Epithelial cell of prostate (primary cell): ENCODE measurements around the gene SLC33A1.

Experiments
- DNase-seq: peaks from one replicate; pipeline ENCODE4 v3.0.0-alpha.2; 2011; ENCODE audit warnings: low read depth, low spot score
- H3K27ac ChIP-seq: fragments of 450-650 bp; 2 replicates; pipeline ENCODE4 v1.5.1; 2017; ENCODE audit warnings: mild to moderate bottlenecking

SLC33A1 gene

GRCh38 chr3:155804323-155804722, 49.9 kb downstream of the SLC33A1 start:
- no peak overlapping the region for H3K27ac ChIP-seq
- DNase-seq, result no peak

DNA sequence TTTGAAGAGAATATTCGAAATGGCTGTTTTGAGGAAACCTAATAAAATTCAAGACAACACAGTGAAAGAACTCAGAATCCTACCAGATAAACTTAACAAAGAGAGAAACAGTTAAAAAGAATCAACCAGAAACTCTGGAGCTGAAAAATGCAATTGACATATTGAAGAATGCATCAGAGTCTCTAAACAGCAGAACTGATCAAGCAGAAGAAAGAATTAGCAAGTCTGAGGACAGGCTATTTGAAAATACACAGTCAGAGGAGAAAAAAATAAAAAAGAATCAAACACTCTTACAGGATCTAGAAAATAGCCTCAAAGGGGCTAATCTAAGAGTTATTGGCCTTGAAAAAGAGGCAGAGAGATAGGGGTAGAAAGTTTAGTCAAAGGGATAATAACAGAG, 61.7 kb downstream of the SLC33A1 start:
- no peak for DNase-seq
- no peak overlapping the region for H3K27ac ChIP-seq

GRCh38 chr3:155791190-155791589, 63.0 kb downstream of the SLC33A1 start:
- H3K27ac ChIP-seq, result peak overlapping the region; percentile 18
- no peak for DNase-seq

- no peak for DNase-seq
- H3K27ac ChIP-seq, result peak overlapping the region; percentile 18
Observed at GRCh38 chr3:155790272-155790925, 63.8 kb downstream of the SLC33A1 start.

DNA sequence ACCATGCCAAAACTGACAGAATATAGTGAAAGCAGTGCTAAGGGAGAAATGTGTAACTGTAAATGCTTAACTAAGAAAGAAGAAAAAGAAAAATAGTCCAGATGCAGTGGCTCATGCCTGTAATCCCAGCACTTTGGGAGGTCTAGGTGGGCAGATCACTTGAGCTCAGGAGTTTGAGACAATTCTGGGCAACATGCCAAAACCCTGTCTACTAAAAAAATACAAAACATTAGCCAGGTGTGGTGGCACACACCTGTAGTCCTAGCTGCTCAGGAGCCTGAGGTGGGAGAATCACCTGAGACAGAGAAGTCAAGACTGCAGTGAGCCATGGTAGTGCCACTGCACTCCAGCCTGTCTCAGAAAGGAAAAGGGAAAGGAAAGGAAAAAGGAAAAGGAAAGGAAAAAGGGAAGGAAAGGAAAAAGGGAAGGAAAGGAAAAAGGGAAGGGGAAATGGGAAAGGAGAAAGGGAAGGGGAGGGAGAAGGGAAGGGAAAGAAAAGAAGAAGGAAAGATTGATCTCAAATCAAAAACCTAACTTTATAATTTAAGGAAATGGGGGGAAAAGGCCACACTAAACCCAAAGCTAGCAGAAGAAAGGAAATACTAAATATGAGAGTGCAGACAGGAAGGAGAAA, 68.4 kb downstream of the SLC33A1 start:
- DNase-seq, result no peak

DNA sequence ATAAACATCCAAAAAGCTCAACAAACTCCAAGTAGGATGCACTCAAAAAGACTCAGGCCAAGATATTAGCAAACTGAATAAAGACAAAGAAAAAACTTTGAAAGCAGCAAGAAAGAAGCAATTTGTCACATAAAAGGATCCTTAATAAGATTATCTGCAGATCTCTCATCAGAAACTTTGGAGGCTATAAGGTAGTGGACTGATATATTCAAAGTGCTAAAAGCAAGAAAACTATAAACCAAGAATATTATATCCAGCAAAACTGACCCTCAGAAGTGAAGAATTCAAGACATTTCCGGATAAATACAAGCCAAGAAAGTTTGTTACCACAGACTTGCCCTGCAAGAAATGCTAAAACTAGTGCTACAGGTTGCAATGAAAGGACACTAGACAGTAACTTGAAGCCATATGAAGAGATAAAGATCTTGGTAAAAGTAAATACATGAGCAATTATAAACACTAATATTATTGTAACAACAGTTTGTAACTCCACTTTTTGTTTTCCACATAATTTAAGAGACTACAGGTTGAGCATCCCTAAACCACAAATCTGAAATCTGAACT, 71.8 kb downstream of the SLC33A1 start:
- DNase-seq, result no peak
- H3K27ac ChIP-seq, result no peak overlapping the region

More for the DNA sequence above, 68.4 kb downstream of the SLC33A1 start:
- H3K27ac ChIP-seq, result no peak overlapping the region

GRCh38 chr3:155780291-155780690, 73.9 kb downstream of the SLC33A1 start:
- no peak for DNase-seq
- H3K27ac ChIP-seq, result no peak overlapping the region

- no peak for DNase-seq
- no peak overlapping the region for H3K27ac ChIP-seq
Observed at GRCh38 chr3:155778462-155778861, 75.8 kb downstream of the SLC33A1 start.

DNA sequence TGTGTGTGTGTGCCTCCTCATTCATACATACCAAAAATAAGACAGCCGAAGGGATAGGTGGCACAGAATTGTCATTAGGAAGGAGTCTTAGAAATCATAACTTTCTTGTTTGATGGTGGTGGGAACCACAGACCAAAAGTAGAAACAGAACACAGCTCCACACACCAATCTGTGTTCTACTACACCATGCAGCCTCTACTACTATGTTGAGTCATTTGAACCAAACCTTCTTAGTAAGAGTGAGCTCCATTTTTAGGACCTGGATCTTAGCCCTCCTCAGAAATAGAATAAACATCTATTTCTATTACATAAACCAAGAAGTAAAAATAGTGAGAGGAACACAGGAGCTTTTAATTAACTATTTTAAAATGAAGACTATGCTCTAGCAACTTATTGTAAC, 81.4 kb downstream of the SLC33A1 start:
- no peak for DNase-seq
- no peak overlapping the region for H3K27ac ChIP-seq

DNA sequence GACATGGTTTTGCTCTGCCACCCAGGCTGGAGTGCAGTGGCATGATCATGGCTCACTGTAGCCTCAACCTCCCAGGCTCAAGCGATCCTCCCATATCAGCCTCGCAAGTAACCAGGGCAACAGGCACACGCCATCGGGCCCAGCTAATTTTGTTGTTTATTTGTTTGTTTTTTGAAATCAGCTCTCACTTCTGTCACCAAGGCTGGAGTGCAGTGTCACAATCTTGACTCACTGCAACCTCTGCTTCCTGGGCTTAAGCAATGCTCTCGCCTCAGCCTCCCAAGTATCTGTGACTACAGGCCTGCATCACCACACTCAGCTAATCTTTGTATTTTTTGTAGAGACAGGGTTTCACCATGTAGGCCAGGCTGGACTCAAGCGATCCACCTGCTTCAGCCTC, 83.1 kb downstream of the SLC33A1 start:
- H3K27ac ChIP-seq, result no peak overlapping the region

More for the DNA sequence above, 83.1 kb downstream of the SLC33A1 start:
- no peak for DNase-seq
